AG04450 (cell line): Measurements from ENCODE around the gene SRPX2. TPM values are rescaled to one million over a fixed set of nuclear protein-coding genes. Genes with fewer than 3 reads are reported as not detected.
A peak's percentile ranks its signal among the peaks of the same experiment; 100 is the strongest.

ENCODE experiments used
- CTCF ChIA-PET: fragments of 300-600, 350-600 bp; formaldehyde crosslinking; extraction: SDS; loops from one replicate; lab custom pipeline; 2022; ENCODE audit warnings: antibody characterized with exemption, inconsistent platforms; lab: Charles Lee
- POLR2A ChIA-PET: fragments of 350-600 bp; formaldehyde crosslinking; extraction: SDS; loops from one replicate; lab custom pipeline; 2021; ENCODE audit warnings: antibody characterized with exemption, inconsistent platforms; lab: Yijun Ruan, JAX
- DNase-seq: peaks from one replicate; pipeline ENCODE4 v3.0.0-alpha.2; 2011; ENCODE audit warnings: low read depth, low spot score
- H3K27ac ChIP-seq: one replicate; pipeline ENCODE4 v1.5.1; 2012; ENCODE audit warnings: low read depth, low read length, control low read depth
- H3K27me3 ChIP-seq: one replicate; pipeline ENCODE4 v1.6.0; 2012; ENCODE audit warnings: low read length; ENCODE audit not compliant: control insufficient read depth, insufficient read depth
- H3K4me3 ChIP-seq: 2 replicates; pipeline ENCODE4 v1.5.1; 2011; ENCODE audit warnings: mild to moderate bottlenecking, low read depth, low read length, control low read depth
- H3K9me3 ChIP-seq: 2 replicates; pipeline ENCODE4 v1.5.1; 2012; ENCODE audit warnings: low read length; ENCODE audit not compliant: control insufficient read depth, insufficient read depth
- polyA minus RNA-seq: library from RNA; depleted of rRNA, polyadenylated mRNA; stranded (reverse); fragments of >200 nt; gene quantifications from 2 replicates; pipeline ENCODE4 v1.2.3, GENCODE V29; 2011; rRNA and poly(A)+ RNA removed
- polyA plus RNA-seq: library from polyadenylated mRNA; depleted of rRNA; stranded (reverse); fragments of >200 nt; gene quantifications from 2 replicates; pipeline ENCODE4 v1.2.3, GENCODE V29; 2011; rRNA removed
- TF ChIP-seq, protein P1 (sequence below): IDR thresholded peaks from 2 replicates; pipeline ENCODE4 v1.5.1; 2011; ENCODE audit warnings: low read depth, low read length, control low read depth, inconsistent platforms

SRPX2 gene
- polyA plus RNA-seq (87.1 and 92.9 TPM in 2 replicates), polyA minus RNA-seq (49.2 and 73.1 TPM in 2 replicates)

DNA sequence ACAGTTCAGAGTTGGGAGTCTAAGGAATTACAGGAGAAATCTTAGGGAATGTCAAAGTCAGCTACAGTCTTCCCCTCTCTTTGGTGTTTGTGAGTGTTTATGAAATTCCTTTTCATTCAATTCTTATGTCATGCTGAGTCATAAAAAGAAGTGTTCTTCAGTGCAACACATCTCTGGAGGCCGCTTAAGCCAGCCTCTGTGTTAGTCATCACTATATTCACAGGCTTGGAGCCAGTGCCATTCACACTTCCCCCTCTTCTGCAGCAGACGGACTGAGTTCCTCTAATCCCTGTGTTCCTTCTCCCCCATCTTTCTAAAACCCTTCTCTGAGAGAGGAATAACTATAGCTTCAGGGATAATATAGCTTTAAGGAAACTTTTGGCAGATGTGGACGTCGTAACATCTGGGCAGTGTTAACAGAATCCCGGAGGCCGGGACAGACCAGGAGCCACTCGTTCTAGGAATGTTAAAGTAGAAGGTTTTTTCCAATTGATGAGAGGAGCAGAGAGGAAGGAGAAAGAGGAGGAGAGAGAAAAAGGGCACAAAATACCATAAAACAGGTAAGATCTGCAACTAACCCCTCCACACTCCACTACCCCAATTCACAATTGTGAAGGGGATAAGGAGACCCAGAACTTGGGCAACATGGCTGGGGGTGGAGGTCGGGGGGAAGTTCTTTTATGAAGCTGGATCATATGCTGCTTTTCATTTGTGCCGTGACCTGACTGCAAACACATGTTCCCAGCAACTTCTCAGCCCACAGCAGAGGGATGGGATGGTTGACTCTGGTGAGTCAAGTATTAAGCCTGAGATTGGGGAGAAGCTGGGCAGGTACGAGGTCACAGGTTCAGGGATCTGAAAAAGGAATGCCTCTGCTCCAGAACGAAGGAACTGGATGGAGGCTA lies at the start of gene SRPX2:
SRPX2 (plus strand) TSS at position 244 of the 905 bp plus-strand sequence. CDS start 2,124 bp downstream, outside the sequence.
- peak within 1 kb of the TSS; percentile 94 for H3K27ac ChIP-seq
- CTCF ChIA-PET: interaction anchor here (0.7 to 2.1 kb wide), 4 partner anchors 11 to 124 kb away, joined by 3 to 7 read pairs (median 4); no protein-coding TSS in a partner anchor
- TF ChIP-seq, protein P1, sequence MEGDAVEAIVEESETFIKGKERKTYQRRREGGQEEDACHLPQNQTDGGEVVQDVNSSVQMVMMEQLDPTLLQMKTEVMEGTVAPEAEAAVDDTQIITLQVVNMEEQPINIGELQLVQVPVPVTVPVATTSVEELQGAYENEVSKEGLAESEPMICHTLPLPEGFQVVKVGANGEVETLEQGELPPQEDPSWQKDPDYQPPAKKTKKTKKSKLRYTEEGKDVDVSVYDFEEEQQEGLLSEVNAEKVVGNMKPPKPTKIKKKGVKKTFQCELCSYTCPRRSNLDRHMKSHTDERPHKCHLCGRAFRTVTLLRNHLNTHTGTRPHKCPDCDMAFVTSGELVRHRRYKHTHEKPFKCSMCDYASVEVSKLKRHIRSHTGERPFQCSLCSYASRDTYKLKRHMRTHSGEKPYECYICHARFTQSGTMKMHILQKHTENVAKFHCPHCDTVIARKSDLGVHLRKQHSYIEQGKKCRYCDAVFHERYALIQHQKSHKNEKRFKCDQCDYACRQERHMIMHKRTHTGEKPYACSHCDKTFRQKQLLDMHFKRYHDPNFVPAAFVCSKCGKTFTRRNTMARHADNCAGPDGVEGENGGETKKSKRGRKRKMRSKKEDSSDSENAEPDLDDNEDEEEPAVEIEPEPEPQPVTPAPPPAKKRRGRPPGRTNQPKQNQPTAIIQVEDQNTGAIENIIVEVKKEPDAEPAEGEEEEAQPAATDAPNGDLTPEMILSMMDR: no peak
- no peaks in the 10 kb centered on the region for H3K9me3 ChIP-seq
- no peaks in the 10 kb centered on the region for H3K27me3 ChIP-seq
- POLR2A ChIA-PET: interaction anchor here (0.6 kb wide), 1 partner anchor 16 kb away, joined by 3 read pairs; no protein-coding TSS in a partner anchor
- DNase-seq: peak; percentile 74
- peak within 1 kb of the TSS; percentile 65 for H3K4me3 ChIP-seq

DNA sequence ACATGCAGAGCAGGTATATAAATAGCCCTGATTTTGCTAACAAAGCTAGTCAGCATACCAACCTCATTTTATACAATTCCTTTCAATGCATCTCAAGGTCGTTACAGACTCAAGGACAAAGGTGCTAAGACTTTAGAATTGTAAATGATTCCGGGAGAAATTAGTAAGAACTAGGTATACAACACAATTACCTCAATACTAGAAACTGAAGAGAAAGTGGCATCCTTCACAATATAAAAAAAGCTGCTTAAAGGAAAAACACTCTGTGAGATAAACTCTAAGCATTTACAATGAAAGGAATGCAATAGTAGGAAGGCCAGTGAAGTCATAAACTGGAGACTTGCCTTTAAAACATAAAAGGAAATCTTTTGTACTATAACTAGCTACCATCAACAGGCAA lies 47.4 kb upstream of the SRPX2 start:
- CTCF ChIA-PET: no interaction called here

DNA sequence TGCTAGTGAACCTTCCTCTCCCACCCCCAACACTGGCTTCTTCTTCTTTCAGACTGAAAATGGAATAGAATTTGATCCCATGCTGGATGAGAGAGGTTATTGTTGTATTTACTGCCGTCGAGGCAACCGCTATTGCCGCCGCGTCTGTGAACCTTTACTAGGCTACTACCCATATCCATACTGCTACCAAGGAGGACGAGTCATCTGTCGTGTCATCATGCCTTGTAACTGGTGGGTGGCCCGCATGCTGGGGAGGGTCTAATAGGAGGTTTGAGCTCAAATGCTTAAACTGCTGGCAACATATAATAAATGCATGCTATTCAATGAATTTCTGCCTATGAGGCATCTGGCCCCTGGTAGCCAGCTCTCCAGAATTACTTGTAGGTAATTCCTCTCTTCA lies 44.5 kb upstream of the SRPX2 start:
- no peaks in the 10 kb centered on the region for H3K9me3 ChIP-seq
- H3K27me3 ChIP-seq: peaks cover 4% of the 10 kb centered on the region
- H3K4me3 ChIP-seq: no peak overlapping the region
- ChIA-PET CTCF (no interaction called here), POLR2A (no interaction called here)
- no peak for DNase-seq
- TF ChIP-seq, protein P1: no peak
- no peak overlapping the region for H3K27ac ChIP-seq

More for the DNA sequence above, 47.4 kb upstream of the SRPX2 start:
- no peak overlapping the region for H3K4me3 ChIP-seq
- H3K27ac ChIP-seq: no peak overlapping the region
- DNase-seq: no peak
- no peaks in the 10 kb centered on the region for H3K9me3 ChIP-seq
- peaks cover 4% of the 10 kb centered on the region for H3K27me3 ChIP-seq
- TF ChIP-seq, protein P1: no peak
- POLR2A ChIA-PET: no interaction called here

DNA sequence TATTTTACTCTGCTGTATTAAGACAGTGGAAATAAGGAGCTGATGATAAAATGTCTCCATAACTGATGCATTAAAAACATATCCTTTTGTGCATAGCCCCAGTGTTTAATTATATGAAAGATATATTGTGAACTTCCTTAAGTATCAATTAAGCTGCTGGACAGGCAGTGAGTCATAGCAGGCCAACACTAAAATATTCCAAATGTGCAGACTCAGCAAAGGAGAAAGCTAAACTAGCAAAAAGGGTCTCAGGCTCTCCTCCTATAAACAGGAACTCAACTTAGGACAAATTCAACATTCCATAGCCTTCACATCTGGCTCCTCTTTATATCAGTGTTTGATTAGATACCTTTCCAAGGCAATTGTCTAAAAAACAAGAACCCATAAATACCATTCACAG lies 43.7 kb upstream of the SRPX2 start:
- Histone ChIP-seq H3K27me3 (peaks cover 4% of the 10 kb centered on the region), H3K4me3 (no peak overlapping the region), H3K27ac (no peak overlapping the region), H3K9me3 (no peaks in the 10 kb centered on the region)
- DNase-seq: no peak
- CTCF ChIA-PET: no interaction called here
- POLR2A ChIA-PET: no interaction called here
- TF ChIP-seq, protein P1: no peak

GRCh38 chrX:100600758-100601157 lies 43.2 kb upstream of the SRPX2 start:
- ChIA-PET POLR2A (no interaction called here), CTCF (no interaction called here)
- TF ChIP-seq, protein P1: no peak
- no peak overlapping the region for H3K4me3 ChIP-seq
- no peaks in the 10 kb centered on the region for H3K9me3 ChIP-seq
- no peak overlapping the region for H3K27ac ChIP-seq
- DNase-seq: no peak
- H3K27me3 ChIP-seq: peaks cover 4% of the 10 kb centered on the region
